AG09319 (cell line): ENCODE data around the gene PAX4.

Experiments used
- DNase-seq: peaks from one replicate; pipeline ENCODE4 v3.0.0-alpha.2; 2010; ENCODE audit warnings: low read depth; ENCODE audit errors: extremely low read depth
- TF ChIP-seq, protein P1 (sequence below): IDR thresholded peaks from 2 replicates; pipeline ENCODE4 v1.5.1; 2011; ENCODE audit warnings: low read depth, mild to moderate bottlenecking, inconsistent platforms, low read length, moderate library complexity

Gene PAX4, protein sequence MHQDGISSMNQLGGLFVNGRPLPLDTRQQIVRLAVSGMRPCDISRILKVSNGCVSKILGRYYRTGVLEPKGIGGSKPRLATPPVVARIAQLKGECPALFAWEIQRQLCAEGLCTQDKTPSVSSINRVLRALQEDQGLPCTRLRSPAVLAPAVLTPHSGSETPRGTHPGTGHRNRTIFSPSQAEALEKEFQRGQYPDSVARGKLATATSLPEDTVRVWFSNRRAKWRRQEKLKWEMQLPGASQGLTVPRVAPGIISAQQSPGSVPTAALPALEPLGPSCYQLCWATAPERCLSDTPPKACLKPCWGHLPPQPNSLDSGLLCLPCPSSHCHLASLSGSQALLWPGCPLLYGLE

DNA sequence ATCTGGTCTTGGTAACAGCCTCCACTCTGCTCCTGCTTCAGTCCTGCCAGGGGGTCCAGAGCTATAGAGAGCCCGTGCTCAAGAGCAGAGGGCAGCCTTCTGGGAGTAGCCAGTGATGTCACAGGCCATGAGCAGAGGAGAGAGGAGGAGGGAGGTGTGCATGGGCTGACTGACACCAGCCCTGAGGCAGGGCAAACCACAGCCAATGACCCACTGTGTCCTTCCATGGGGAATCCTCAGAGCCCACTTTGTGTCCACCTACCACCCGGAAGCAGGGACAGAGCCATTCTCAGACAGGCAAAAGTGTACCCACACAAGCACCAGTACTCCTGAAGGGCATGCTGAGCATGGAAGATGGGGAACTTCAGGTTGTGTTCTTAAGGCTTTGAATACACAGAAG lies at the start of gene PAX4:
Gene PAX4, minus strand, starts transcription at position 101 of the 400 bp plus-strand sequence. CDS start 2,214 bp downstream, outside the sequence.
- no peak for DNase-seq
- TF ChIP-seq, protein P1, sequence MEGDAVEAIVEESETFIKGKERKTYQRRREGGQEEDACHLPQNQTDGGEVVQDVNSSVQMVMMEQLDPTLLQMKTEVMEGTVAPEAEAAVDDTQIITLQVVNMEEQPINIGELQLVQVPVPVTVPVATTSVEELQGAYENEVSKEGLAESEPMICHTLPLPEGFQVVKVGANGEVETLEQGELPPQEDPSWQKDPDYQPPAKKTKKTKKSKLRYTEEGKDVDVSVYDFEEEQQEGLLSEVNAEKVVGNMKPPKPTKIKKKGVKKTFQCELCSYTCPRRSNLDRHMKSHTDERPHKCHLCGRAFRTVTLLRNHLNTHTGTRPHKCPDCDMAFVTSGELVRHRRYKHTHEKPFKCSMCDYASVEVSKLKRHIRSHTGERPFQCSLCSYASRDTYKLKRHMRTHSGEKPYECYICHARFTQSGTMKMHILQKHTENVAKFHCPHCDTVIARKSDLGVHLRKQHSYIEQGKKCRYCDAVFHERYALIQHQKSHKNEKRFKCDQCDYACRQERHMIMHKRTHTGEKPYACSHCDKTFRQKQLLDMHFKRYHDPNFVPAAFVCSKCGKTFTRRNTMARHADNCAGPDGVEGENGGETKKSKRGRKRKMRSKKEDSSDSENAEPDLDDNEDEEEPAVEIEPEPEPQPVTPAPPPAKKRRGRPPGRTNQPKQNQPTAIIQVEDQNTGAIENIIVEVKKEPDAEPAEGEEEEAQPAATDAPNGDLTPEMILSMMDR, result no peak

DNA sequence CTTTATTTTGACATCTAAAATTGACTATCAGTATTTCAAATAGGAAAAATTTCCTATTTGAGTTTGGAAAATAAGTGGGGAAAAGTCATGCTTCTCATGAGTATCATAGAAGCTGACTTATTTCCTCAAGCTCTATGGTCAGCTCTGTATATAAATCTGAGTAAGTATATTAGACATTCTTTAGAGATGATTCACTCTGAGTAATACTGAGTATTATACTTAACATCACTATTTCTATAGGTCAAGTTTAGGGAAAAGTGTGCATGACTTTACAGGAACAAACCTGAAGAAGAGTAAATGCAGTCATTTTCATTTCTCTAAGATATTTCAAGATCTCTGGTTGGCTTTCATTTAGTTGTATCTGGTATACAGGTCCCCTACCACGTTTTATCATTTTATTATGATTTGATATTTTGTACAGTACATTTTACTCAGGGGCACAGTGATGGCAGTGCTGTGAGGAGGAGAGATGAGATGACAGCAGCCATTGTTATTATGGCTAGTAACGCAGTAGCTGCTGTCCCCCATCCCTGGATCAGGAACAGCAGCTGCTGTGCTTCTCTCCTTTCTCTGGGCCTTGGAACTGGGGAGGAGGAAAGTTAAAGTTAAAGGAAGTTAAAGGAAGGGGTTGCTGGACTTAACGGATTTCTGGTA lies 49.2 kb upstream of the PAX4 start:
- no peak for DNase-seq
- TF ChIP-seq, protein P1, result no peak

DNA sequence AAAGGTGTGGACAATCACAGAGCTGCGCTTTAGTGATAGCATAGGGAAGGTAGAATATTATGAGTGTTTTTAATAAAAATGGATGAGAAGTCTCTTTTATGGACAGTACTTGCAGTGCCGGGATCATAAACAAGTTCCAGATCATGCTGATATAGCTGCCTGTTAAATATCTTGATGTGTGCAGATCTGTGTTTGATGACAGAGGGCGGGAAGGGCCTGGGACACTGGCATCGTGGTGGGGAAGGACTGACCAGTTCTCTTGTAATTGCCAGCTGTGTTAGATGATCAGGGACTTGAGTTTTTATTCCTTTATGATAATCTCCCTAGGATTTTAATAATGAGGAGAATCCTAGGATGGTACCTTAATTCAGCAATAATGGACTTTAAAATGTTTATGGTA lies 48.7 kb upstream of the PAX4 start:
- TF ChIP-seq, protein P1, result no peak

DNA sequence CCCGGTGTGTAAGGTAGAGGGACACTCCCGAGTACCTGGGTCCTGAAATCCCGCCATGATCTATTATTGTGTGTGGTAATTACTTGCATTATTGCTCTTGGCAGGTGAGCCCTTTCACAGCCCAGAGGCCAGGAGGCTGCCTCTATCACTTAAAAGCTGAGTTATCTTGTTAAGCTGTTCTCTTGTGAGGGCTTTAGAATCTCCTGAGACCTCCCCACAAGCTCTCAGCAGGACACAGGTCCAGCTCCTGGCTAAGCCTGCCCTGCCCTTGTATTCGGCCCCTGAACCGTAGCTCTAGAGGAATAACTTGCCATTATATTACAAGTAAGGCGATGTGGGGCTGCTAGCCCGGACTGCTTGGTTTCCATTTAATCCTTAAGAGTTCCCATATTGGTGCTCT lies 48.0 kb upstream of the PAX4 start:
- TF ChIP-seq, protein P1, result no peak
- DNase-seq, result no peak

More for the DNA sequence above, 48.7 kb upstream of the PAX4 start:
- no peak for DNase-seq

DNA sequence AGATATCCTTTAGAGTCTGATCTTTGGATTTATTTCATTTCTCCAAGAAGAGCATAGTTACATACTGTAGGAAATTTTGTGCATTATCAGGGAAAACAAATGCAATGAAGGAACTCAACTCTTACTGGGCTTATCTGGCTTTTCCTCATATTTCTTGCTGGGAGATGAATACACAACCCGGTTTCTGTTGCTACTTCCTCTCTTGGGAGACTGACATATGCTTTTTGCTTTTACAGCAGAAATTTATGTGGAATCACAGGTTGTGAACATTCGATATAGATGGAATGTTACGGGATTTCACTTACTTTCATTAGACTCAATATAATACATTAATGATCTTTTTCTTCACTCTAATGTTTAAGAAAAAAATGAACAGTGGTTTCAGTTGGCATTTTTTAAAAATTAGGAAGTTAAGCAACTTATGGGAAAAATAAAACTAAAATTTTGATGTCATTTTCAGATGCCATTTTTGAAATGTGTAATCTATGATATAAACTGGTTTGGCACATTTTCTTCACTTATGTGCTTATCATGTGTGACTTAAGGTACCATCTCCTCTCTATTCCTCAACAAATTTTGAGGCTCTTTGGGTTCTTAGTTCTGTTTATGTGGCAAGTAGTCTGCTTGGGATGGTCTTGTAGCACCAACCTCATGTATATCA lies 41.2 kb upstream of the PAX4 start:
- DNase-seq, result no peak
- TF ChIP-seq, protein P1, result no peak

DNA sequence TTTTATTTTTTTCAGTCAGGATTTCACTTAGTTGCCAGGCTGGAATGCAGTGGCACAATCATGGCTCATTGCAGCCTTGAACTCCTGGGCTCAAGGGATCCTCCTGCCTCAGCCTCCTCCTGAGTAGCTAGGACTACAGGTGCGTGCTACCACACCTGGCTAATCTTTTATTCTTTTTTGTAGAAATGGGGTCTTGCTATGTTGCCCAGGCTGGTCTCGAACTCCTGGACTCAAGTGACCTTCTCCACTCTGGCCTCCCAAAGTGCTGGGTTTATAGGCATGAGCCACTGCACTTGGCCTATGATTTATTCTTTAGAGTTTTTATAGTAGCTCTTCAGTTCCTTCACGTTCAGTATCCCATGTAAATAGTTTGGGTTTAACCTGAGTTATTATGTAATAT lies 39.6 kb upstream of the PAX4 start:
- TF ChIP-seq, protein P1, result no peak
- no peak for DNase-seq

DNA sequence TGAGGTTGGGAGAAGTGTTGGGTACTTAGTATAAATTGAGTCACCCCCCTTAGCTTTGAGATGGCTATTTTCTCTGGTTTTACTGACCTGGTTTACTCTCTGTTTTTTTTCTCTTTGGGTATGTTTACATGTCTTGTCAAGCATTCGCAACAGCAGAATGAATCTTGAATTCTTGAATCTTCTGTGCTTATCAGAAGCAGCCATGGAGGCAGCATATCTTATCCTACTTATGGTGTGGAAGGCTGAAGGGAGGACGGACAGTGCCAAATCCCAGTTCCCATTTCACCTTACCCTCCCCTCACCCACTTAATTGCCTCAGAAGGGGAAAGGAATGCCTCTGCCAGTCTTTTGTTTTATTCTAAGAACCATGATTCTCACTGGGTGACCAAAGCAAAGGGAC lies 37.8 kb upstream of the PAX4 start:
- no peak for DNase-seq
- TF ChIP-seq, protein P1, result no peak
